HepG2 (cell line): ENCODE data around the gene DRC7. TPM values are rescaled to one million over a fixed set of nuclear protein-coding genes. Genes with fewer than 3 reads are reported as not detected.
A peak's percentile ranks its signal among the peaks of the same experiment; 100 is the strongest.

ENCODE experiments used
- ATF4 ChIP-seq, 2 experiments: fragments of 450-650 bp in 1 of 2; sonication (generic) in 1 of 2; formaldehyde crosslinking; IDR thresholded peaks; 2 replicates each; pipeline versions ENCODE4 v1.5.0 to v1.8.0; 2020 to 2022; ENCODE audit warnings: mild to moderate bottlenecking in 1 of 2, missing genetic modification reagents in 1 of 2
- KDM5B ChIP-seq: sonication (generic); formaldehyde crosslinking; IDR thresholded peaks from 2 replicates; pipeline ENCODE4 v1.4.0; 2020; ENCODE audit warnings: missing genetic modification reagents, mild to moderate bottlenecking, borderline replicate concordance
- NFE2L2 ChIP-seq: fragments of 150-350 bp; IDR thresholded peaks from 2 replicates; pipeline ENCODE4 v1.6.1; 2014; ENCODE audit warnings: low read length
- SMAD1 ChIP-seq: sonication (generic); formaldehyde crosslinking; IDR thresholded peaks from 2 replicates; pipeline ENCODE4 v1.4.0; 2020; ENCODE audit warnings: missing genetic modification reagents, low read depth, mild to moderate bottlenecking, borderline replicate concordance
- SOX13 ChIP-seq, 3 experiments: fragments of 450-650 bp in 1 of 3; sonication (generic) in 1 of 3; formaldehyde crosslinking in 1 of 3; IDR thresholded peaks in 2 of 3; conservative IDR thresholded peaks in 1 of 3; 2 replicates each; pipeline versions ENCODE4 v1.5.0 to v1.6.1; 2016 to 2020; ENCODE audit warnings: antibody characterized with exemption in 1 of 3, mild to moderate bottlenecking in 1 of 3, missing compliant biosample characterization in 1 of 3, missing genetic modification reagents in 1 of 3, moderate library complexity in 1 of 3
- TERF1 ChIP-seq: sonication (generic); formaldehyde crosslinking; IDR thresholded peaks from 2 replicates; pipeline ENCODE4 v1.8.0; 2022; ENCODE audit warnings: mild to moderate bottlenecking, missing genetic modification reagents, moderate library complexity
- ZBTB7B ChIP-seq: sonication (generic); formaldehyde crosslinking; IDR thresholded peaks from 2 replicates; pipeline ENCODE4 v1.4.0; 2020; ENCODE audit warnings: missing genetic modification reagents
- ZNF10 ChIP-seq: sonication (generic); formaldehyde crosslinking; IDR thresholded peaks from 2 replicates; pipeline ENCODE4 v1.4.0; 2020; ENCODE audit warnings: mild to moderate bottlenecking, low read depth, missing genetic modification reagents, borderline replicate concordance
- ZNF205 ChIP-seq: IDR thresholded peaks from 2 replicates; pipeline ENCODE4 v1.6.1; 2018; ENCODE audit warnings: missing biosample characterization, missing genetic modification reagents
- ZNF331 ChIP-seq: sonication (generic); formaldehyde crosslinking; IDR thresholded peaks from 2 replicates; pipeline ENCODE4 v1.4.0; 2020; ENCODE audit warnings: missing genetic modification reagents
- polyA plus RNA-seq, 8 experiments: library from polyadenylated mRNA; depleted of rRNA in 3 of 8; stranded (reverse) in 7 of 8; unstranded in 1 of 8; fragments of >200 nt; fragmentation: Illumina TruSeq in 4 of 8; extraction: Trizol in 4 of 8; gene quantifications; 2 replicates each; pipeline versions ENCODE4 v1.2.1 to v1.2.3, GENCODE V29; 2011 to 2016; ENCODE audit warnings: low read depth in 4 of 8, missing spikeins in 1 of 8, mixed read lengths in 1 of 8; ENCODE audit not compliant: insufficient read depth in 1 of 8
- total RNA-seq, 5 experiments: library from RNA; depleted of rRNA; stranded (reverse); fragments of >200 nt; fragmentation: Illumina TruSeq; extraction: Trizol; gene quantifications; 2 replicates each; pipeline ENCODE4 v1.2.3, GENCODE V29; 2016; ENCODE audit warnings: low read depth in 1 of 5
- TF ChIP-seq, protein P1 (sequence below): sonication (generic); formaldehyde crosslinking; IDR thresholded peaks from 2 replicates; pipeline ENCODE4 v1.5.1; 2020; ENCODE audit warnings: mild to moderate bottlenecking, missing genetic modification reagents, borderline replicate concordance
- TF ChIP-seq, protein P2 (sequence below): IDR thresholded peaks from 2 replicates; pipeline ENCODE4 v1.6.1; 2016; ENCODE audit warnings: low read depth, control low read depth

The DRC7 gene
- total and polyA plus RNA-seq, 2 of the 13 experiments (the other 11 are each of a cell fraction or from before 2014, with no cell fraction given): 2.7 to 3.4 TPM

DNA sequence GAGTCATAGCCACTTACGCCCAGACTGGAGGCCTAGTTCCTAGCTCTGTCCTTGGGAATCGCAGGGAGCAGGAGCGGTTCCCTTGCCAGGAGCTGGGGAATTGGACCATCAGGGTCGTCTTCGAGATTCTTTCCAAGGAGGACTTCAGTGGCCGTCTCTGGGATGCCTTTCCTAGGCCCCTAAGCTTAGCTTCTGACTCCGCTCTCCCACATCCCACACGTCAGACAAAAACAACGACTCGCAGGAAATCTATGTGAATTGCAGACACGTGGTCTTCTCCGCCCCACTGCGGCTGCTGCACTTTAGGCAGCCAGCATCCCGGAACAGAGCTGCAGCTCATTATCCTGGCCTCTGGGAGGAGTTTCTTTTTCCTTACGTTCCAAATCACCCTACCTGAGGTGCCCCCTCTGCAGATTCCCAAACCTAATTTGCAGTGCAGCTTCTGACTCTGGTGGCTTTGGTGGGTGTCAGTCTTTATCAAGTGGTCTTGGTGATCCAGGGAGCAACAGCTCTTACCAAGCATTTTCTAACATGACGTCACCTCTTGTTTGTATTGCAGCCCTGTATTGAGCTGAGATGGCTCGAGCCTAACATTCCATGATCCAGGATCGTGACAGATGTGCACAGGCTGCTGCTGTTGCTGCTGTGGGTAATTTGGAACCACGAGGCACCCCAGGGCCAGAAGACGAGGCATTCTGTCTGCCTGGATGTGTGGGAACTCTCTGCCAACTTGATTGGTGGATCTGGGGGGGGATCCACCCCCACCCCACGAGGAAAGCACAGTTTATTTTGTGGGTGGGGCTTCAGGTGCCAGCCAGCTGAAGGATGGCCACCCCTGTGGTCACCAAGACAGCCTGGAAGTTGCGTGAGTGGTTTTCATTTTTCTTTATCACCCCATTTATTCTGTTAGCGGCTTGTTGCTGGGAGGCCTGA is 42.1 kb downstream of the DRC7 start (continued):
- TF ChIP-seq, protein P1, sequence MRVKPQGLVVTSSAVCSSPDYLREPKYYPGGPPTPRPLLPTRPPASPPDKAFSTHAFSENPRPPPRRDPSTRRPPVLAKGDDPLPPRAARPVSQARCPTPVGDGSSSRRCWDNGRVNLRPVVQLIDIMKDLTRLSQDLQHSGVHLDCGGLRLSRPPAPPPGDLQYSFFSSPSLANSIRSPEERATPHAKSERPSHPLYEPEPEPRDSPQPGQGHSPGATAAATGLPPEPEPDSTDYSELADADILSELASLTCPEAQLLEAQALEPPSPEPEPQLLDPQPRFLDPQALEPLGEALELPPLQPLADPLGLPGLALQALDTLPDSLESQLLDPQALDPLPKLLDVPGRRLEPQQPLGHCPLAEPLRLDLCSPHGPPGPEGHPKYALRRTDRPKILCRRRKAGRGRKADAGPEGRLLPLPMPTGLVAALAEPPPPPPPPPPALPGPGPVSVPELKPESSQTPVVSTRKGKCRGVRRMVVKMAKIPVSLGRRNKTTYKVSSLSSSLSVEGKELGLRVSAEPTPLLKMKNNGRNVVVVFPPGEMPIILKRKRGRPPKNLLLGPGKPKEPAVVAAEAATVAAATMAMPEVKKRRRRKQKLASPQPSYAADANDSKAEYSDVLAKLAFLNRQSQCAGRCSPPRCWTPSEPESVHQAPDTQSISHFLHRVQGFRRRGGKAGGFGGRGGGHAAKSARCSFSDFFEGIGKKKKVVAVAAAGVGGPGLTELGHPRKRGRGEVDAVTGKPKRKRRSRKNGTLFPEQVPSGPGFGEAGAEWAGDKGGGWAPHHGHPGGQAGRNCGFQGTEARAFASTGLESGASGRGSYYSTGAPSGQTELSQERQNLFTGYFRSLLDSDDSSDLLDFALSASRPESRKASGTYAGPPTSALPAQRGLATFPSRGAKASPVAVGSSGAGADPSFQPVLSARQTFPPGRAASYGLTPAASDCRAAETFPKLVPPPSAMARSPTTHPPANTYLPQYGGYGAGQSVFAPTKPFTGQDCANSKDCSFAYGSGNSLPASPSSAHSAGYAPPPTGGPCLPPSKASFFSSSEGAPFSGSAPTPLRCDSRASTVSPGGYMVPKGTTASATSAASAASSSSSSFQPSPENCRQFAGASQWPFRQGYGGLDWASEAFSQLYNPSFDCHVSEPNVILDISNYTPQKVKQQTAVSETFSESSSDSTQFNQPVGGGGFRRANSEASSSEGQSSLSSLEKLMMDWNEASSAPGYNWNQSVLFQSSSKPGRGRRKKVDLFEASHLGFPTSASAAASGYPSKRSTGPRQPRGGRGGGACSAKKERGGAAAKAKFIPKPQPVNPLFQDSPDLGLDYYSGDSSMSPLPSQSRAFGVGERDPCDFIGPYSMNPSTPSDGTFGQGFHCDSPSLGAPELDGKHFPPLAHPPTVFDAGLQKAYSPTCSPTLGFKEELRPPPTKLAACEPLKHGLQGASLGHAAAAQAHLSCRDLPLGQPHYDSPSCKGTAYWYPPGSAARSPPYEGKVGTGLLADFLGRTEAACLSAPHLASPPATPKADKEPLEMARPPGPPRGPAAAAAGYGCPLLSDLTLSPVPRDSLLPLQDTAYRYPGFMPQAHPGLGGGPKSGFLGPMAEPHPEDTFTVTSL (CRISPR knock-in tag): no peak
- peak in 1 of 2 experiments; percentile 93; a peak in 2 of 4 replicates for TF ChIP-seq ATF4 (CRISPR knock-in tag; IDR thresholded peaks at IDR 0.05)
- TF ChIP-seq TERF1 (CRISPR knock-in tag): no peak
- 0 out of 2 replicates have a peak, but pooled peaks have one; percentile 55 for TF ChIP-seq ZBTB7B (CRISPR knock-in tag)
- TF ChIP-seq NFE2L2: no peak
- no peak for TF ChIP-seq SOX13 (IDR thresholded peaks at IDR 0.05)
- TF ChIP-seq SOX13 (CRISPR knock-in tag; conservative IDR thresholded peaks at IDR 0.05 in 1 of 2, IDR thresholded peaks at IDR 0.05 in 1 of 2): no peak
- TF ChIP-seq ZNF205 (CRISPR knock-in tag): no peak
- TF ChIP-seq, protein P2, sequence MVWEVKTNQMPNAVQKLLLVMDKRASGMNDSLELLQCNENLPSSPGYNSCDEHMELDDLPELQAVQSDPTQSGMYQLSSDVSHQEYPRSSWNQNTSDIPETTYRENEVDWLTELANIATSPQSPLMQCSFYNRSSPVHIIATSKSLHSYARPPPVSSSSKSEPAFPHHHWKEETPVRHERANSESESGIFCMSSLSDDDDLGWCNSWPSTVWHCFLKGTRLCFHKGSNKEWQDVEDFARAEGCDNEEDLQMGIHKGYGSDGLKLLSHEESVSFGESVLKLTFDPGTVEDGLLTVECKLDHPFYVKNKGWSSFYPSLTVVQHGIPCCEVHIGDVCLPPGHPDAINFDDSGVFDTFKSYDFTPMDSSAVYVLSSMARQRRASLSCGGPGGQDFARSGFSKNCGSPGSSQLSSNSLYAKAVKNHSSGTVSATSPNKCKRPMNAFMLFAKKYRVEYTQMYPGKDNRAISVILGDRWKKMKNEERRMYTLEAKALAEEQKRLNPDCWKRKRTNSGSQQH (CRISPR knock-in tag): no peak; the same call in 1 of the 2 replicates
- TF ChIP-seq KDM5B: 0 out of 2 replicates have a peak, but pooled peaks have one; percentile 1
- no peak for TF ChIP-seq ZNF10
- TF ChIP-seq SMAD1 (CRISPR knock-in tag): no peak
- TF ChIP-seq ZNF331 (CRISPR knock-in tag): no peak
